Lung (tissue), 16 donors: ENCODE data around the gene ELMOD3. TPM values are rescaled to one million over a fixed set of nuclear protein-coding genes. Genes with fewer than 3 reads are reported as not detected.
A peak's percentile ranks its signal among the peaks of the same experiment; 100 is the strongest.

Source experiments
- ATAC-seq: fragments of 200-7000 bp; cut with Tn5 transposase; one replicate; pipeline ENCODE4 v1.9.1; 2020; ENCODE audit warnings: moderate number of reproducible peaks; ENCODE audit not compliant: insufficient read depth, low FRiP score
- DNase-seq, 3 donors: peaks; one replicate each; pipeline ENCODE4 v3.0.0-alpha.2; 2013 to 2017
- H3K27ac ChIP-seq, 2 donors: one replicate each; pipeline ENCODE4 v1.5.1; 2013; ENCODE audit warnings: mild to moderate bottlenecking in 2 of 2, moderate library complexity in 2 of 2, control low read depth in 1 of 2, inconsistent platforms in 1 of 2, low read depth in 1 of 2, low read length in 1 of 2
- H3K27me3 ChIP-seq, 3 donors: one replicate each; pipeline ENCODE4 v1.5.1; 2013; ENCODE audit warnings: low read length in 2 of 3; ENCODE audit not compliant: control insufficient read depth in 3 of 3, insufficient read depth in 3 of 3
- H3K36me3 ChIP-seq, 4 donors: one replicate each; pipeline ENCODE4 v1.5.1; 2013; ENCODE audit warnings: low read length in 4 of 4, mild to moderate bottlenecking in 1 of 4, moderate library complexity in 1 of 4; ENCODE audit not compliant: control insufficient read depth in 4 of 4, insufficient read depth in 4 of 4
- H3K4me1 ChIP-seq, 5 donors: one replicate each; pipeline ENCODE4 v1.5.1; 2013; ENCODE audit warnings: low read length in 5 of 5, mild to moderate bottlenecking in 2 of 5, moderate library complexity in 1 of 5; ENCODE audit not compliant: control insufficient read depth in 5 of 5, insufficient read depth in 5 of 5
- H3K4me3 ChIP-seq: one replicate; pipeline ENCODE4 v1.5.1; 2013; ENCODE audit warnings: mild to moderate bottlenecking, control low read depth, moderate library complexity
- H3K9ac ChIP-seq, 2 donors: one replicate each; pipeline ENCODE4 v1.5.1; 2013; ENCODE audit warnings: low read length in 2 of 2, control low read depth in 1 of 2; ENCODE audit not compliant: insufficient read depth in 1 of 2
- H3K9me3 ChIP-seq, 4 donors: one replicate each; pipeline ENCODE4 v1.5.1; 2013; ENCODE audit warnings: low read length in 3 of 4, mild to moderate bottlenecking in 1 of 4, moderate library complexity in 1 of 4; ENCODE audit not compliant: control insufficient read depth in 4 of 4, insufficient read depth in 3 of 4
- CTCF ChIP-seq: IDR thresholded peaks from 2 replicates; pipeline ENCODE4 v1.5.1; 2012; ENCODE audit warnings: mild to moderate bottlenecking; ENCODE audit errors: control extremely low read depth, extremely low read depth
- WGBS, 2 donors: extraction: QIAGEN DNeasy Blood & Tissue Kit; methylation state at CpG; one replicate each; pipeline ENCODE4 v1.1.7; 2013; 5-methylcytosine and 5-hydroxymethylcytosine counted together
- long read RNA-seq, 5 donors: transcript quantifications; one replicate each; lab custom pipeline, GENCODE V29; 2026
- polyA plus RNA-seq, 2 donors: library from polyadenylated mRNA; stranded (reverse); fragments of 200-250 nt; gene quantifications; one replicate each; pipeline ENCODE4 v1.2.1, GENCODE V29; 2013
- total RNA-seq, 2 donors: library from RNA; depleted of rRNA in 1 of 2; stranded (reverse); fragments of >200 nt in 1 of 2; gene quantifications; one replicate each; pipeline ENCODE4 v1.2.1, GENCODE V29; 2014 to 2021
- donor health status: control.
- donor health status: control.
- donor health status: Bipolar disorder and iron deficiency.
- donor health status: healthy.
- donor health status: DM: yes; HTN: yes; CAD: no.

The ELMOD3 gene
- total RNA-seq (10 to 100 TPM; 14.4 to 26.5 TPM), polyA plus RNA-seq (10 to 100 TPM; 11.9 to 15.0 TPM)
- long read RNA-seq, donor 1, partial matches to known transcripts: 0 of 2 reads
- long read RNA-seq, donor 1, other reads (novel, unspliced or antisense): 0 of 2 reads
- long read RNA-seq, donor 2: 0 reads
- long read RNA-seq, donor 3, partial matches to known transcripts: 0 of 1 reads
- long read RNA-seq, donor 3, other reads (novel, unspliced or antisense): 0 of 1 reads
- long read RNA-seq, donor 4: 0 reads
- long read RNA-seq, donor 5, partial matches to known transcripts: 0 of 2 reads
- long read RNA-seq, donor 5, other reads (novel, unspliced or antisense): 0 of 2 reads

DNA sequence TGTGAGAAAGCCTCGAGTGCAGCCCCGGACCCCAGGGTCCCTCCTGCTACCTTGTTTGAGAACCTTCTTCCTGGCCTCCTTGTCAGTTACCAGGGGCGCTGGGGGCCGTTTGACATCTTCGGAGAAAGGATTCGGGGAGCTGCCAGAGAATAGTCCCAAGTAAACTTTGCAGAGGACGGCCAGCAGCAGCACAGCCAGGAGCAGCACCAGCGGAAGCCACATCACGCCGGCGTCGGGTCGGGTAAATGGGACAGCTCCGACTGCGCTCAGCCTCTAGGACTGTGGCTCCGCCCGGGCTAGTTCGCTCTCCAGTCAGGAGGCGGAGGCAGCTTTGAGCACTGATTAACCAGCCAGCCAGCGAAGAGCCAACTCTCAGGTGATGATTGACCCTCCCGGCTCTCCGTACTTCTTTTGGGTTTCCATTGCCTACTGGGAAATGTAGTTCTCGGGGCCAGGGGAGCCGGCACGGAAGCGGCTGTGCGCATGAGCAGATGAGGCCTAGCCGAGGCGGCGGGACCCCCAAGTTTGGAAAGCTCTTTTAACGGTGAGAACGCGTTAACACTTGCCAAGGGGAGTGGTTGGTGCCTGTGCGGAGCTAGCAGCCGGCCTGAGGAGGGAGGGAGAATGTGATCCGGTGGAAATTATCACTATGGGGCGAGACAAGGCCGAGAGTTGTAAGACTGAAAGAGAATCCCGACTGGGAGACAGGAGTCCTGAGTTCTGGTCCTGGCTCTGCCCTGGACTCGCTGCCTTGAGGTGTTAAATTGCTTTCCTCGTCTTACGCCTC lies at the start of gene ELMOD3, which contains the start of gene RETSAT:
Gene ELMOD3, plus strand, starts transcription at position 484 of the 787 bp plus-strand sequence. CDS start 2,430 bp downstream, outside the sequence.
Gene RETSAT, minus strand, starts transcription at position 243 of the 787 bp plus-strand sequence. Its CDS starts 21 bp downstream, at position 222.
- H3K4me1 ChIP-seq: peaks cover 0 to 27% (median 10%) of the 10 kb centered on the region in 5 donors
- 0% methylated on average over 42 of the region's 42 CpGs for WGBS, 2 donors
- peaks cover 5 to 24% (median 16%) of the 10 kb centered on the region in 4 donors for H3K36me3 ChIP-seq

DNA sequence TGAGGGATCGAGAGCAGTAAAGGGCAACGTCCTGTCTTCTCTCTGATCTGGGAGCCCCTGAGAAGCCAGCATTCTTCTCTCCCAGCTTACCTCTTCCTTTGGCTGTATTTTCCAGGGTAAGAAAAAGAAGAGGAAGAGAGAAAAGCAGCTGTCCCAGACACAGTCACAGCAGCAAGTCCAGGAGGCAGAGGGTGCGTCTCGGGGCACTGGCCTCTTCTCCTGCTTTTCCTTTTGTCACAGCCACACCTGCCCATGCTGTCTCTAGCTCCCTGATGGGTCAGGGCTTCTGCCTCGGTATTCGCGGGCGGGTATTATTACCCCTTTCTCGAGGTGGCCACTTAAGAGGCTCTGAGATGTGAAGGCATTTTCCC lies 47.1 kb upstream of the ELMOD3 start:
- Histone ChIP-seq H3K36me3 (peaks cover 0 to 33% (median 22%) of the 10 kb centered on the region in 4 donors), H3K27me3 (no peaks in the 10 kb centered on the region), H3K9me3 (no peaks in the 10 kb centered on the region), H3K4me3 (no peak overlapping the region), H3K9ac (no peak overlapping the region), H3K27ac (no peak overlapping the region), H3K4me1 (peaks cover 0 to 7% (median 0%) of the 10 kb centered on the region in 5 donors)
- no peak for TF ChIP-seq CTCF
- DNase-seq (no peak), ATAC-seq (no peak)
- WGBS, 2 donors: 82 to 89% methylated on average over 9 of the region's 9 CpGs

More for the DNA sequence above, at the start of gene ELMOD3, which contains the start of gene RETSAT:
- Histone ChIP-seq H3K27me3 (no peaks in the 10 kb centered on the region), H3K4me3 (peak within 1 kb of the TSS; percentile 85), H3K9me3 (no peaks in the 10 kb centered on the region), H3K9ac (peak within 1 kb of the TSS; percentile 86 to 96), H3K27ac (peak within 1 kb of the TSS; percentile 83 to 91)
- peak; percentile 98 to 100 (median 100) for DNase-seq
- ATAC-seq: peak; percentile 98
- TF ChIP-seq CTCF: no peak

- no peak overlapping the region for H3K27ac ChIP-seq
- ATAC-seq: no peak
- peaks cover 0 to 31% (median 22%) of the 10 kb centered on the region in 4 donors for H3K36me3 ChIP-seq
- DNase-seq: no peak
- H3K4me1 ChIP-seq: peaks cover 0 to 7% (median 0%) of the 10 kb centered on the region in 5 donors
- no peak overlapping the region for H3K9ac ChIP-seq
- 81 to 87% methylated on average over 6 of the region's 6 CpGs for WGBS, 2 donors
- no peak for TF ChIP-seq CTCF
- H3K27me3 ChIP-seq: no peaks in the 10 kb centered on the region
- H3K9me3 ChIP-seq: no peaks in the 10 kb centered on the region
- H3K4me3 ChIP-seq: no peak overlapping the region
Observed at GRCh38 chr2:85308201-85308600, 46.4 kb upstream of the ELMOD3 start.
